RWPE1 (cell line): ENCODE measurements around the gene NR0B2.
A peak's percentile ranks its signal among the peaks of the same experiment; 100 is the strongest.
"Not testable (repeated sequence)": the region's sequence is repeated elsewhere in the genome, so short reads cannot be mapped to it uniquely, and the experiment has no call there.

Source experiments
- CTCF ChIA-PET: fragments of 350-600 bp; sonication (Branson Sonifier 250); formaldehyde crosslinking; extraction: SDS; loops from one replicate; lab custom pipeline; 2021; lab: Yijun Ruan, JAX
- POLR2A ChIA-PET: fragments of 400-600 bp; formaldehyde crosslinking; extraction: SDS; loops from one replicate; lab custom pipeline; 2020; ENCODE audit warnings: antibody characterized with exemption; ENCODE audit not compliant: low non-redundant PET; lab: Yijun Ruan, JAX
- DNase-seq: peaks from one replicate; pipeline ENCODE4 v3.0.0; 2012; ENCODE audit warnings: low spot score
- H3K27ac ChIP-seq: fragments of 450-650 bp; 2 replicates; pipeline ENCODE4 v1.5.1; 2017
- TF ChIP-seq, protein P1 (sequence below): fragments of 450-650 bp; conservative IDR thresholded peaks from 2 replicates; pipeline ENCODE4 v1.5.1; 2017; ENCODE audit warnings: low read depth, mild to moderate bottlenecking

NR0B2 gene

DNA sequence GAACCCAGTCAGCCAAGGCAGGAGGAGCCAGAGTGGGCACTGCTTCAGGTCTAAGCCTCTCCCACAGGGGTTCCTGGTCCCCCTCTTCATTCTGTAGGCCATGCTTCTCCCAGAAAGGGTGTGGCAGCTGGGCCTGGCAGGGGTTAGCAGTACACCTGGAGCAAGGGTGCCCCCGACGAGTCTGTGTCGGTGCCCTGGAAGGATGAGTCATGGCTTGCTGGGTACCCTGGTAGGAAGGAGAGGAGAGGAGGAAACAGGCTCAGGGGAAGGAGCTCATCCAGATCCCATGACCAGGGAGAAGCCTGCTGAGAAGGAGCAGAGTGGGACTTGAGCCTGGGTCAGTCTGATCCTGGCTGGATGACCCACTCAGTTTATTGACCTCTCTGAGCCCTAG, 36.1 kb upstream of the NR0B2 start:
- ChIA-PET CTCF (no interaction called here), POLR2A (no interaction called here)
- peak overlapping the region; percentile 56 for H3K27ac ChIP-seq
- TF ChIP-seq, protein P1, sequence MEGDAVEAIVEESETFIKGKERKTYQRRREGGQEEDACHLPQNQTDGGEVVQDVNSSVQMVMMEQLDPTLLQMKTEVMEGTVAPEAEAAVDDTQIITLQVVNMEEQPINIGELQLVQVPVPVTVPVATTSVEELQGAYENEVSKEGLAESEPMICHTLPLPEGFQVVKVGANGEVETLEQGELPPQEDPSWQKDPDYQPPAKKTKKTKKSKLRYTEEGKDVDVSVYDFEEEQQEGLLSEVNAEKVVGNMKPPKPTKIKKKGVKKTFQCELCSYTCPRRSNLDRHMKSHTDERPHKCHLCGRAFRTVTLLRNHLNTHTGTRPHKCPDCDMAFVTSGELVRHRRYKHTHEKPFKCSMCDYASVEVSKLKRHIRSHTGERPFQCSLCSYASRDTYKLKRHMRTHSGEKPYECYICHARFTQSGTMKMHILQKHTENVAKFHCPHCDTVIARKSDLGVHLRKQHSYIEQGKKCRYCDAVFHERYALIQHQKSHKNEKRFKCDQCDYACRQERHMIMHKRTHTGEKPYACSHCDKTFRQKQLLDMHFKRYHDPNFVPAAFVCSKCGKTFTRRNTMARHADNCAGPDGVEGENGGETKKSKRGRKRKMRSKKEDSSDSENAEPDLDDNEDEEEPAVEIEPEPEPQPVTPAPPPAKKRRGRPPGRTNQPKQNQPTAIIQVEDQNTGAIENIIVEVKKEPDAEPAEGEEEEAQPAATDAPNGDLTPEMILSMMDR: no peak
- peak; percentile 25 for DNase-seq

DNA sequence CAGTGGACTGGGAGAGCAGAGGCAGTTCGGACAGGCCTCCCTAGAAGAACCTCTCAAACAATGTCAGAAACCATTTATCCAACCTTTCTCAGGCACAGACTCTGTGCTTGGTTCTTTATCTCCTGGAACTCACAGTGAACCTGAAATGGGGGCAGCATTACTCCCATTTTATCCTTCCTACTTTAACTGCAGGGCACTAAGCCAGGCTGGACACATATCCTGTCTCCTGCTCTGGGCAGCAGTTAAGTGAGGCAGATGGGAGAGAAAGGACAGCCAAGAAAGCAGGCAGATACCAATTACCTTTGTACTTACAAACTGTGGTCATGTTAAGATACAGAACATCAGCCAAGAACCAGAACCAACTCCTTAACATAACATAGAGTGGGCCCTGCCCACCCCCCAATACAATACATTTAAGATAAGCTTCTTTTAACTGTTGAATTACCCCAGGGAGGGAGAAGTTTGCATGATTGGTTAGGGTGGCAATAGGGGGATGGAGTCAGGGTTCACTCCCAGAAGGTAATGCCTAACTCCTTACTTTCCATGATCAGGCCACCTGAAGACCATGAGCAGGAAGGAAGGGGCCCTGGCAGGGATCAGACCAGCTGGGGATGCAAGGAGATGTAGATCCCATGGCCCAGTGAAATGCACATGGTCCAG, 35.6 kb upstream of the NR0B2 start:
- ChIA-PET POLR2A (no interaction called here), CTCF (no interaction called here)
- peak overlapping the region; percentile 56 for H3K27ac ChIP-seq
- no peak for DNase-seq
- TF ChIP-seq, protein P1: no peak

DNA sequence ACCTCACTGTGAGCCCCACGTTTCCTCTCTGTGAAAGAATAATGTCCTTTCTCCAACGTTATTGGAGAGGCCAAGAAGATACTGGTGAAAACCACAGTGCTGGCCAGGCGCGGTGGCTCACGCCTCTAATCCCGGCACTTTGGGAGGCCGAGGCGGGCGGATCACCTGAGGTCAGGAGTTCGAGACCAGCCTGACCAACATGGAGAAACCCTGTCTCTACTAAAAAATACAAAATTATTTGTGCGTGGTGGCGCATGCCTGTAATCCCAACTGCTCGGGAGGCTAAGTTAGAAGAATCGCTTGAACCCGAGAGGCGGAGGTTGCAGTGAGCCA, 34.9 kb upstream of the NR0B2 start:
- DNase-seq, CTCF ChIA-PET, POLR2A ChIA-PET: not testable (repeated sequence)
- peak overlapping the region; percentile 56 for H3K27ac ChIP-seq

- CTCF ChIA-PET: interaction anchor here (0.5 to 0.6 kb wide), 2 partner anchors 11 to 36 kb away, joined by 3 to 4 read pairs; no protein-coding TSS in a partner anchor
- DNase-seq: no peak
- TF ChIP-seq, protein P1: no peak
- peak overlapping the region; percentile 43 for H3K27ac ChIP-seq
- POLR2A ChIA-PET: no interaction called here
Observed at GRCh38 chr1:26946270-26946669, 32.5 kb upstream of the NR0B2 start.

GRCh38 chr1:26945728-26946127, 32.0 kb upstream of the NR0B2 start:
- no peak for DNase-seq
- TF ChIP-seq, protein P1: no peak
- ChIA-PET CTCF (interaction anchor here (0.5 to 0.6 kb wide), 2 partner anchors 11 to 36 kb away, joined by 3 to 4 read pairs; no protein-coding TSS in a partner anchor), POLR2A (no interaction called here)
- H3K27ac ChIP-seq: peak overlapping the region; percentile 43

- peak overlapping the region; percentile 43 for H3K27ac ChIP-seq
- ChIA-PET POLR2A (no interaction called here), CTCF (interaction anchor here (0.5 to 0.6 kb wide), 2 partner anchors 83 to 301 kb away, joined by 3 to 7 read pairs; no protein-coding TSS in a partner anchor)
- DNase-seq: no peak
- TF ChIP-seq, protein P1: no peak
Observed at GRCh38 chr1:26945138-26945537, 31.4 kb upstream of the NR0B2 start.

DNA sequence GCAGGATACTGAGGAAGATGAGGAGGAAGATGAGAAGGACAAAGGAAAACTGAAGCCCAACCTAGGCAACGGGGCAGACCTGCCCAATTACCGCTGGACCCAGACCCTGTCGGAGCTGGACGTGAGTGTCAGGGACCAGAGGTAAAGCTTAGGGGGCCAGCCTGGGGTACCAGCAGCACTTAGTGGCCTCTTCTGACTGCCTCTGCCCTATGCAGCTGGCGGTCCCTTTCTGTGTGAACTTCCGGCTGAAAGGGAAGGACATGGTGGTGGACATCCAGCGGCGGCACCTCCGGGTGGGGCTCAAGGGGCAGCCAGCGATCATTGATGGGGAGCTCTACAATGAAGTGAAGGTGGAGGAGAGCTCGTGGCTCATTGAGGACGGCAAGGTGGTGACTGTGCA, 28.9 kb upstream of the NR0B2 start:
- POLR2A ChIA-PET: no interaction called here
- TF ChIP-seq, protein P1: no peak
- H3K27ac ChIP-seq: no peak overlapping the region
- CTCF ChIA-PET: no interaction called here
- DNase-seq: no peak
